Measurements from ENCODE around the gene NRF1.

Gene NRF1

DNA sequence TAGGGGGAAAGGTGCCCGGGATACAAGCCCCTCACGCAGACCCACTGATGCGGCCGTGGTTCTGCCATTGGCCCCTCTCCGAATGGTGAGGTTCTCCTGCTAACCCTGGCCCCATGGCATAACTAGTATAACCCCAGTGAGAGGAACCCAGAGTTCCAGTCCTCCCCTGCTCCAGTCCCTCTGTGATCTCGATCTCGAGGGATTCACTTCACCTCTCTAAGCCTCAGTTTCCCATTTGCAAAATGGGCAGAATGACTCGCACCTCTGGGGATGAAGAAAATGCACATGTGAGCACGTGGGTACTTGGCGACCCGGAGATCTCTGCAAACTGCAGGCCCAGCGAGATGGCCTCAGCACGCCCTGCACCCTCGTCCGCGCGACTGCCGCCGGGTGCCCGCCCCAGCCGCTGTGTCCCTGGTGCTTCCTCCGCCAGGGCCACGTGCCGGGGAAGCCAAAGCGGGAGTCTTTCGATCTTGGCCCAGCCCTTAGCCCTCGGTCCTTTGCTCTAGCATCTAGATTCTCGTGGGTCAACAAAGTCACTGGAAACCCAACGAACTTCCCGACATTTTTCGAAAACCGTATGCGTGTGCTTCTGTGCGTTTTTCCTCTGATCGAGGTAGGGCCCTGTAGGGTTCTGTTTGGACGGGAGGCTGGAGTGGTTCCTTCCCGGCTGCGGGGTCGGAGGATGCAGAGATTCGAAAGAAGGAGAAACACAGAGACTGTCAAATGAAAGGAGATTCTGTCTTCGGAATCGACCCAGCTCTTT, 171.5 kb downstream of the NRF1 start:
- no peaks in the 10 kb centered on the region for H3K36me3 ChIP-seq (ENCODE audit: insufficient read depth, low read length)
- no peak overlapping the region for H3K4me2 ChIP-seq (ENCODE audit: low read length)
- H3K27ac ChIP-seq (ENCODE audit: low read depth, low read length, poor library complexity, severe bottlenecking), result no peak overlapping the region
- H3K4me1 ChIP-seq (ENCODE audit: insufficient read depth, low read length, severe bottlenecking), result peaks cover 42% of the 10 kb centered on the region
- H3F3A ChIP-seq (ENCODE audit: insufficient read depth, low read length), result no peaks in the 10 kb centered on the region
- H3K4me3 ChIP-seq (ENCODE audit: low read depth, low read length, poor library complexity, severe bottlenecking), result no peak overlapping the region
- no peaks in the 10 kb centered on the region for H3K79me2 ChIP-seq (ENCODE audit: insufficient read depth, low read length)
- no peak overlapping the region for H3K9ac ChIP-seq (ENCODE audit: low read length)
- TF ChIP-seq EZH2 (IDR thresholded peaks at IDR 0.05; ENCODE audit: borderline replicate concordance, low read length), result no peak
- TF ChIP-seq, protein P1, sequence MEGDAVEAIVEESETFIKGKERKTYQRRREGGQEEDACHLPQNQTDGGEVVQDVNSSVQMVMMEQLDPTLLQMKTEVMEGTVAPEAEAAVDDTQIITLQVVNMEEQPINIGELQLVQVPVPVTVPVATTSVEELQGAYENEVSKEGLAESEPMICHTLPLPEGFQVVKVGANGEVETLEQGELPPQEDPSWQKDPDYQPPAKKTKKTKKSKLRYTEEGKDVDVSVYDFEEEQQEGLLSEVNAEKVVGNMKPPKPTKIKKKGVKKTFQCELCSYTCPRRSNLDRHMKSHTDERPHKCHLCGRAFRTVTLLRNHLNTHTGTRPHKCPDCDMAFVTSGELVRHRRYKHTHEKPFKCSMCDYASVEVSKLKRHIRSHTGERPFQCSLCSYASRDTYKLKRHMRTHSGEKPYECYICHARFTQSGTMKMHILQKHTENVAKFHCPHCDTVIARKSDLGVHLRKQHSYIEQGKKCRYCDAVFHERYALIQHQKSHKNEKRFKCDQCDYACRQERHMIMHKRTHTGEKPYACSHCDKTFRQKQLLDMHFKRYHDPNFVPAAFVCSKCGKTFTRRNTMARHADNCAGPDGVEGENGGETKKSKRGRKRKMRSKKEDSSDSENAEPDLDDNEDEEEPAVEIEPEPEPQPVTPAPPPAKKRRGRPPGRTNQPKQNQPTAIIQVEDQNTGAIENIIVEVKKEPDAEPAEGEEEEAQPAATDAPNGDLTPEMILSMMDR (IDR thresholded peaks at IDR 0.05; ENCODE audit: low read length), result no peak
- H2AFZ ChIP-seq (ENCODE audit: low read length), result no peak overlapping the region
- H4K20me1 ChIP-seq (ENCODE audit: insufficient read depth, low read length), result no peaks in the 10 kb centered on the region
- no peaks in the 10 kb centered on the region for H3K9me3 ChIP-seq (ENCODE audit: low read length)
- peaks cover 43% of the 10 kb centered on the region for H3K27me3 ChIP-seq (ENCODE audit: insufficient read depth, low read length)
- H3K9me2 ChIP-seq (ENCODE audit: low read depth, low read length), result no peaks in the 10 kb centered on the region

- no peak for TF ChIP-seq EZH2 (IDR thresholded peaks at IDR 0.05; ENCODE audit: borderline replicate concordance, low read length)
- TF ChIP-seq, protein P1 (IDR thresholded peaks at IDR 0.05; ENCODE audit: low read length), result no peak
- H3K9me3 ChIP-seq (ENCODE audit: low read length), result no peaks in the 10 kb centered on the region
- H4K20me1 ChIP-seq (ENCODE audit: insufficient read depth, low read length), result no peaks in the 10 kb centered on the region
- no peaks in the 10 kb centered on the region for H3F3A ChIP-seq (ENCODE audit: insufficient read depth, low read length)
- H3K4me1 ChIP-seq (ENCODE audit: insufficient read depth, low read length, severe bottlenecking), result peaks cover 42% of the 10 kb centered on the region
- H3K27me3 ChIP-seq (ENCODE audit: insufficient read depth, low read length), result peaks cover 38% of the 10 kb centered on the region
- H3K9me2 ChIP-seq (ENCODE audit: low read depth, low read length), result no peaks in the 10 kb centered on the region
- H2AFZ ChIP-seq (ENCODE audit: low read length), result no peak overlapping the region
- H3K79me2 ChIP-seq (ENCODE audit: insufficient read depth, low read length), result no peaks in the 10 kb centered on the region
- no peak overlapping the region for H3K4me3 ChIP-seq (ENCODE audit: low read depth, low read length, poor library complexity, severe bottlenecking)
- no peak overlapping the region for H3K4me2 ChIP-seq (ENCODE audit: low read length)
- no peak overlapping the region for H3K9ac ChIP-seq (ENCODE audit: low read length)
- H3K27ac ChIP-seq (ENCODE audit: low read depth, low read length, poor library complexity, severe bottlenecking), result no peak overlapping the region
- H3K36me3 ChIP-seq (ENCODE audit: insufficient read depth, low read length), result no peaks in the 10 kb centered on the region
These were observed 172.0 kb downstream of the NRF1 start for GRCh38 chr7:129783584-129783919.

GRCh38 chr7:129784437-129784782, 172.9 kb downstream of the NRF1 start:
- H3K4me1 ChIP-seq (ENCODE audit: insufficient read depth, low read length, severe bottlenecking), result peaks cover 34% of the 10 kb centered on the region
- H3K9me2 ChIP-seq (ENCODE audit: low read depth, low read length), result no peaks in the 10 kb centered on the region
- H3K9me3 ChIP-seq (ENCODE audit: low read length), result no peaks in the 10 kb centered on the region
- no peaks in the 10 kb centered on the region for H3K36me3 ChIP-seq (ENCODE audit: insufficient read depth, low read length)
- no peak overlapping the region for H3K27ac ChIP-seq (ENCODE audit: low read depth, low read length, poor library complexity, severe bottlenecking)
- peak overlapping the region; percentile 59; the same call in 1 of the 2 replicates for H3K4me2 ChIP-seq (ENCODE audit: low read length)
- no peaks in the 10 kb centered on the region for H3F3A ChIP-seq (ENCODE audit: insufficient read depth, low read length)
- no peak overlapping the region for H3K9ac ChIP-seq (ENCODE audit: low read length)
- H3K79me2 ChIP-seq (ENCODE audit: insufficient read depth, low read length), result no peaks in the 10 kb centered on the region
- no peak overlapping the region for H2AFZ ChIP-seq (ENCODE audit: low read length)
- H4K20me1 ChIP-seq (ENCODE audit: insufficient read depth, low read length), result no peaks in the 10 kb centered on the region
- no peak for TF ChIP-seq EZH2 (IDR thresholded peaks at IDR 0.05; ENCODE audit: borderline replicate concordance, low read length)
- TF ChIP-seq, protein P1 (IDR thresholded peaks at IDR 0.05; ENCODE audit: low read length), result no peak
- H3K27me3 ChIP-seq (ENCODE audit: insufficient read depth, low read length), result peaks cover 32% of the 10 kb centered on the region
- peak overlapping the region; percentile 1 for H3K4me3 ChIP-seq (ENCODE audit: low read depth, low read length, poor library complexity, severe bottlenecking)
